Endothelial cell of umbilical vein (primary cell): ENCODE measurements around the gene PTCD1. TPM values are rescaled to one million over a fixed set of nuclear protein-coding genes. Genes with fewer than 3 reads are reported as not detected.

Experiments
- polyA plus RNA-seq, 4 experiments: library from polyadenylated mRNA; depleted of rRNA in 3 of 4; stranded (reverse) in 3 of 4; unstranded in 1 of 4; fragments of >200 nt; gene quantifications; 2 replicates each; pipeline versions ENCODE4 v1.2.1 to v1.2.3, GENCODE V29; 2011 to 2012; ENCODE audit warnings: missing spikeins in 1 of 4
- total RNA-seq: library from RNA; stranded (reverse); gene quantifications from 2 replicates; pipeline ENCODE4 v1.2.3, GENCODE V29; 2021

The PTCD1 gene
- total and polyA plus RNA-seq, 2 donors (not counting 3 experiments of a cell fraction or from before 2014, with no cell fraction given): 3.8 to 9.6 TPM

Other genes with a start within 250 kb of the PTCD1 start
- gene KPNA7, start 230.7 kb downstream of the PTCD1 start, total RNA-seq: not detected in 2 replicates
- gene KPNA7, start 230.7 kb downstream of the PTCD1 start, polyA plus RNA-seq: not detected in 2 replicates
- gene MYH16, start 166.0 kb downstream of the PTCD1 start, total RNA-seq: 0.09 and 0.11 TPM in 2 replicates
- gene MYH16, start 166.0 kb downstream of the PTCD1 start, polyA plus RNA-seq: 0.01 and 0.03 TPM in 2 replicates
- 243 TPM in 2 replicates for gene ARPC1A, start 112.9 kb downstream of the PTCD1 start, total RNA-seq
- gene ARPC1A, start 112.9 kb downstream of the PTCD1 start, polyA plus RNA-seq: 171 and 200 TPM in 2 replicates
- gene ARPC1B, start 64.1 kb downstream of the PTCD1 start, total RNA-seq: 232 and 294 TPM in 2 replicates
- 732 and 831 TPM in 2 replicates for gene ARPC1B, start 64.1 kb downstream of the PTCD1 start, polyA plus RNA-seq
- gene PDAP1, start 30.2 kb downstream of the PTCD1 start, total RNA-seq: 148 and 150 TPM in 2 replicates
- 19.3 and 32.6 TPM in 2 replicates for gene PDAP1, start 30.2 kb downstream of the PTCD1 start, polyA plus RNA-seq
- 113 and 122 TPM in 2 replicates for gene BUD31, start 29.8 kb downstream of the PTCD1 start, total RNA-seq
- 67.1 and 67.8 TPM in 2 replicates for gene BUD31, start 29.8 kb downstream of the PTCD1 start, polyA plus RNA-seq
- 48.3 and 51.5 TPM in 2 replicates for gene CPSF4, start 145 bp upstream of the PTCD1 start, total RNA-seq
- gene CPSF4, start 145 bp upstream of the PTCD1 start, polyA plus RNA-seq: 53.0 and 56.1 TPM in 2 replicates
- gene ATP5MF, start 27.4 kb upstream of the PTCD1 start, total RNA-seq: 348 and 369 TPM in 2 replicates
- gene ATP5MF, start 27.4 kb upstream of the PTCD1 start, polyA plus RNA-seq: 2,129 and 2,140 TPM in 2 replicates
- gene ZNF789, start 34.1 kb upstream of the PTCD1 start, total RNA-seq: 16.6 and 21.6 TPM in 2 replicates
- gene ZNF789, start 34.1 kb upstream of the PTCD1 start, polyA plus RNA-seq: 10.9 and 11.6 TPM in 2 replicates
- gene ZNF394, start 61.5 kb upstream of the PTCD1 start, total RNA-seq: 19.8 and 22.8 TPM in 2 replicates
- 8.3 and 8.6 TPM in 2 replicates for gene ZNF394, start 61.5 kb upstream of the PTCD1 start, polyA plus RNA-seq
- gene ZKSCAN5, start 65.9 kb upstream of the PTCD1 start, total RNA-seq: 9.6 and 9.7 TPM in 2 replicates
- 3.6 and 4.3 TPM in 2 replicates for gene ZKSCAN5, start 65.9 kb upstream of the PTCD1 start, polyA plus RNA-seq
- gene FAM200A, start 113.3 kb upstream of the PTCD1 start, total RNA-seq: 3.0 and 3.6 TPM in 2 replicates
- 1.7 and 2.1 TPM in 2 replicates for gene FAM200A, start 113.3 kb upstream of the PTCD1 start, polyA plus RNA-seq
- gene ZNF655, start 119.8 kb upstream of the PTCD1 start, total RNA-seq: 15.7 and 16.9 TPM in 2 replicates
- 17.4 and 20.4 TPM in 2 replicates for gene ZNF655, start 119.8 kb upstream of the PTCD1 start, polyA plus RNA-seq
- not detected in 2 replicates for gene TMEM225B, start 159.5 kb upstream of the PTCD1 start, total RNA-seq
- 0.08 and 0.29 TPM in 2 replicates for gene TMEM225B, start 159.5 kb upstream of the PTCD1 start, polyA plus RNA-seq
- 11.4 and 13.8 TPM in 2 replicates for gene ZSCAN25, start 178.1 kb upstream of the PTCD1 start, total RNA-seq
- 8.4 and 8.9 TPM in 2 replicates for gene ZSCAN25, start 178.1 kb upstream of the PTCD1 start, polyA plus RNA-seq
- gene CYP3A5, start 241.2 kb upstream of the PTCD1 start, total RNA-seq: not detected in 2 replicates
- gene CYP3A5, start 241.2 kb upstream of the PTCD1 start, polyA plus RNA-seq: not detected in 2 replicates